GM18909 (cell line): Measurements from ENCODE around the gene MVB12B.

ENCODE experiments used
- ATAC-seq: cut with Tn5 transposase; IDR thresholded peaks from one replicate; pipeline ENCODE4 v1.9.1; 2021; ENCODE audit warnings: mild to moderate bottlenecking; ENCODE audit not compliant: unreplicated experiment, poor library complexity

MVB12B gene

DNA sequence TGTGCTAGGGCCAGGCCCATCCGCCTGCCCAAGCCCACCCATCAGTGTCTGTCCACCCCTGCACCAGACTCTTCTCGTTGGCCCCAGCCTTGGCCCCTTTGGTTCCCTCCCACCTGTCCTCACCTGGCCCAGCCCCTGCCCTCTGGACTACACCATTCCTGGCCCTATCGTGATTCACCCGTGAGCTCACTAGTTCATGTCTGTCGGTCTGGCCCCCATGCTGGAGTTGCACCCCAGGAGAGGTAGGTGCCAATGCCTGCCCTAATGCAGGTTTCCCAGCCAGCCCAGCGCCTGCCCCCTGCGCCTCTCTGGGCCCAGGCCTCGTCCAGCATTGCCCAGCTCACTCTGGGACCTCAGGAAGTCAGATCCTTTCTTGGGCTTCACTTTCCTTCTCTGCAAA is 171.7 kb downstream of the MVB12B start:
- no peak for ATAC-seq

DNA sequence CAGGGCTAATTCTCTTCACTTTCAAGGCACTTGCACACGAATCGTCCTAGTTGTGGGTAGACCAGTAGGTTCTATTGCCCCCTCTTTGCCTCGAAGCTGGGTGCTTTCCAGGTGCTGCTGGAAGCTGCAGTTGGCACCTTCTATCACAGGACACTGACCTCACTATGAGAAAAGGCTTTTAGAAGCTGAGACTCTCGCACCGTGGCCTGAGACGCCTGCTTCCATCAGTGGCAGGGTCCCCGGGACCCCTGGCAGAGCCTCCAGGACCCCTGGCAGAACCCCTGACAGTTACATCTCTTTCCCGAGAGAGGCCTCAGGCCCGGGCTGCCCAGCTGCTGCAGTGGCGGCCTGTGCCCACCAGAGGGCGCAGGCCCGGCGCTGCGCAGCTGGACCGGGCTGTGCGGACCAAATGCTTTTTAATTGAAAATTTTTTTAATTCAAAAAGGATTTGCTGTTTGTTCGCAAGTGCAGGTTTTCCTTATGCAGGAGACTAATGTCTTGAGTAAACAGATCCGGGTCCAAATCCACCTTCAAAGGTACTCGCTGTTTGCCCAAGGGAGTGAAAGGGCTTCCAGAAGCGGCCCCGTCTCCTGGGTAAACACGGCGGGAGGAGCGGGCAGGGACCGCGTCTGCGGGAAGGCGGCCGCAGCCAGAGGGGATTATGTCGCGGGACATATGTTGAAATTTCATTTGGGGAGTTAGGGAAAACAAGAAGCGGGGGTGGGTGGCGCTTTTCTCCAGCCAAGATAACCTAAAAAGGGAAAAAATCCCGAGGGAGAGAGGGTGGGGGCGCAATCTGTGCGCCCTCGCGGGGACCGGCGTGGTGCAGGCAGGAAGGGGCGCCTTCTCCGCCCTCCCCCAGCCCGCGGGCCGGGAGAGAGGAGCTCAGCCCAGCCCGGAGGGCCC is 172.6 kb downstream of the MVB12B start:
- ATAC-seq: no peak

DNA sequence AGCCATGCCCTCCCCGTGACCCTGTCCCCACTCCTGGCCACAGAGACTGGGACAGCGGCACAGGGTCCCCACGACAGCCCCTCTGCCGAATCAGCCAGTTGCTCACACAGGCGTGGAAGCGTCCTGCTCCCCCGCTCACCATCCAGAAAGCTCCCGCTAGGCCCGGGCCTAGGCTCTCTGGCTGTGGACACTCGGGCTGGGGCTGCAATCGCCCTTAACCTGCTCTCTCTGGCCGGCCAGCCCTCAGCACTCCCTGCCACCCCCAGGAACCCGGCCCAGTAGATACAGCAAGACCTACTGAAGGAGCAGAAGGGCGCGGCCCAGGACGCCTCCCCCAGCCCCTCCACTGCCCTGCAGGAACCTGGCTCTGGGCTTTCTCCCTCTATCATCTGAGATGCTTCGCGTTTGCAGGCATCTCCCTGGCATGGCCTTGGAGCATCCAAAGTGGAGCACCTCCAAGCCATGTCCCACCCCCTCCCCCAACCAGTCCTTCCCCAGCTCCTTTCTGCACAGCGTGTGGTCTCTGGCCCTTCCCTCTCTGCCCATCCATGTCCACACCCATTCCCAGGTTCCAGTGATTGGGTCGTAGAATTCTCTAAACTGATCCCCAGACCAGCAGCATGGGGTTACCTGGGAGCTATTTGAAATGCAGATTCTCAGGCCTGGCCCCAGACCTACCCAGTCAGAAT is 173.4 kb downstream of the MVB12B start:
- no peak for ATAC-seq

DNA sequence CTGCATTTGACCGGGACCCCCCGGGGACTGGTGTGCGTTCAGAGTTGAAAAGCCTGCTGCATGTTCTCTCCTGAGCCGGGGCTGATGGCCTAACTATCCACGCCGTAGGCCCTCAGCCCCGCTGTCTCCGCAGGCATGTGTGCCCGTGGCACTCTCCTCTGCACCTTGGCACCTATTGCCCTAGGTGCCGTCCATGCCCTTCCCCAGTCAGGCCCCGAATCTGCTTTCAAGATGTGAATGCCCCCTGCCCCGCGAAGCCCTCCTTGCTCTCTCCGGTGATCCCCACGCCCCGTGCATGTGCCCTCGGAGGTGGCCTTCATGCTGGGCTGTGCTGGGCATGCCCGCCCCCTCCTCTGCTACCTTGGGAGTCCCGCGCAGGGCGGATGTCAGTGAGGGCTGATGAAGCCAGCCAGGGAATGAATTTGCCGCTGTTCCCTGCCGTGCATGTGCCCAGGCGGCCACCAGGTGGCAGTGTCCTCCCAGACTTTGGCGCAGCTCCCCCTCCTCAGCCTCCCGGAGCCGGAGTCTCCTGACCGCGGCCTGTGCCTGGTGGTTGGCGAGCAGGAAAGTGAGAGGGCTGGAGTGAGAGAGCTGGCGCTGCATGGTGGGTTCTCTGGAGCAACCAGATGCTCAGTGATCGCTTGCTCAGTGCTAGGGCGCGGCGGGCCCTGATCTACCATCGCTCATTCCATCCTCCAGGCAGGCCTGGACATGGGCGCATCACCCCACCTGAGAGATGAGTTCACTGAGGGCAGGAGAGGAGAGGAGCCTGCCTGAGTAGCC is 174.2 kb downstream of the MVB12B start:
- ATAC-seq: no peak

DNA sequence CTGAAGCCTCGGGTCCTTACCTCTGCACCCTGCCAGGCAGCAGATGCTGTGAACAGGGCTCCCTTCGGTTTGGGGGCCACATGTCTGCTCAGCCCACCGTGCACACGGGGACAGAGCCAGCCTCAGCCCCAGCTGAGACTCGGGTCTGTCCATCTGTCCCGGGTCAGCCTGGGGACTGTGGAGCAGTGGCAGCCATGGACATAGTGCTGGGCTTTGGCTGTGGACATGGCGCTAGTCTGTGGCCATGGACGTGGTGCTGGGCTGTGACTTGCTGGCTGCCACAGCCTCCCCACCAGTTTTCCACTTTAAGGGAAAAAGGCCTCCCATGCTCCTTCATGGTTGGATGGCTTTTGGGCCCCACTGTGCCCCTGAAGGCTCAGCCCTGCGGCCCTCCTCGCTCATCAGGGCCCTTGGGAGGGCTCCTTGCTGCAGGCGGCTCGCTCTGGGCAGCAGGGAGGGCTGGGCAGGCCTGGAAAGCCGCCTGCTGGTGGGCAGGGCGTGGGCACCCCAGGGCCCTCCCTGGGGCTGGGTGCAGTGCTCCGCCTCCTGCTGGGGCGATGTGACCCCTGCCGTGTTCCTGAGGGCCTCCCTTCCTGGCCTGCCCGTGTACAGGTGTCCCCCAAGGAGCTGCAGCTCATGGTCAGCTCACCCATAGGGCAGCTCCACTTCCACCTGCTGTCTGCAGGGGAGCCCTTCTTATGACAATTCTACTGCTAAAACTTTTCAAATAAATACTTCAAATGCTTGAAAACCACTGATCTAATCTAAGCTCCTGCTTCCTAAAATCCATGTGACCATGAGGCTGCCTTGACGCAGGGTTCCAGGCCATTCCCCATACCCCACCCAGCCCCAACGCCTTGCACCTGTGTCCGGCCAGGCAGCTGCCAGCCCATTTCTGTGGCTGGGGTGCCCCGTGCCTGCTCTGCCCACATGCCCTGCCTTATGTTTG is 175.0 kb downstream of the MVB12B start:
- no peak for ATAC-seq

DNA sequence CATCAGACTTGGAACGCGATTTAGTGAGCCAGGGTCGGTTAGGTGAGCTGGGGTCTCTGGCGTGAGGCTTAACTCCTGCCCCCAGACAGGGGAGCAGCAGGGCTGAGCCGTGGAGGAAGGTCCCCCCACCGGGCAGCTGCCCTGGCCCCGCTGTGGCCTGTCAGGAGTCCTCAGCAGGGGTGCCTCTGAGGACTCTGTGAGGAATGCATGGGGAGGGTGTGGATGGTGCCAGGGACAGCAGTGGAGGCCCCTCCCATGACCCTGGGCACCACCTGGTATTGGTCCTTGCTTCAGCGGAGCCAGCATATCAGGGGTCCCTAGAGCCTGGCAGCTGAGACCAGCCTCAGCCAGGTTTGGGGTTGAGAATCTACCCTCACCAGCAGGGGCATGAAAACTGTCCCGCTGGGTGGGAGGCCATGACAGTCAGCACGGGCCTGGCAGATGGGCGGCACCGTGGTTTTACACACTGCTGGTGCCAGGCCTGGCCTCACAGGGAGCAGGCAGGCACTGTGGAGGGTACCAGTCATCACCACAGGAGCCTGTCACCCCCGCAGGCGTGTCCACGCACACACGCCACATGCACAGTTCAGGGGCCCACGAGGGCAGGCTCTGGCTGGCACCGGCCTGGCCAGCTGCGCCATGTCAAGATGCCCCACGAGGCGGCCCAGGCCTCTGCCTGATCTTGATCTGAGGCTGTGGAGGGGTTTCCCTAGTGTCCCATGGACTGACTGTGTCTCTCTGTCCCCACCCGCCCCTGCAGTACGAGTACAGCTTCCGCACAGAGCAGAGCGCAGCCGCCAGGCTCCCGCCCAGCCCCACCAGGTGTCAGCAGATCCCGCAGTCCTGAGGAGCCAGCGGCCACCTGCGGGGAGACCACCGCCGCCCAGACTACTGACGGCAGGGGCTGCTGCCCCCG is 176.0 kb downstream of the MVB12B start:
- ATAC-seq: no peak

DNA sequence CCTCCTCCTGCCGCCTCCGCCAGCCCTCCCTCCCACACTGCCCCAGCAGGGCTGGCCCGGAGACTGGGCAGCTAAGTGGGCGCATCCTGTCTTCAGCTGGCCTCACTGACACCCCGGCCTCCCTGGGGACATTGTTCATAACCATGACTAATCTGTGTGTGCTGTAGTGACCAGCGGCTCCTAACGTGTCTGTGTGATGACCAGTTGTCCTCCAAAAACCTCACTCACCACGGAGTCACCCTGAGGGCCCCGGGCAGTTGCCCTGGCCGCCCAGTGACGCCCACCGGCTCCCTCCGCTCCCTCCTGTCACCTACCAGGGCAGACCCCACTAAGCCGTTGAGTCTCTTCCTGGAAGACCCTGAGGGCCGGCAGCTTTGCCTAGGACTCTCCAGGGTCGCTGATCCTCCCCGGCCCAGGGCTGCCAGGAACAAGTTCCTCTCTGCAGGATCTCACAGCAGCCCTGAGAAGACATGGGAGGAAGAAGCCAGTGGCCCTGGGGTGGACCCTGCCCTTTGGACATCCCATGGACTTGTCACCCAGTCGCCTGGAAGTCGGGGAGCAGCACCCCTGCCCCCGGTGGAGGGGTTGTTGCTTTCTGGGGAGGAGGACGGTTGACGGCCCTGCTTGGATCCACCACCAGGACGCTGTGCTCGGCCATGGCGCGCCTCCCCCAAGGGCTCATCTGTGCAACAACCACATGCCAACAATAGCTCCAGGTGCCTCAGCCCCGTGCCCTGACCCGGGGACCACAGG is 176.9 kb downstream of the MVB12B start:
- no peak for ATAC-seq

DNA sequence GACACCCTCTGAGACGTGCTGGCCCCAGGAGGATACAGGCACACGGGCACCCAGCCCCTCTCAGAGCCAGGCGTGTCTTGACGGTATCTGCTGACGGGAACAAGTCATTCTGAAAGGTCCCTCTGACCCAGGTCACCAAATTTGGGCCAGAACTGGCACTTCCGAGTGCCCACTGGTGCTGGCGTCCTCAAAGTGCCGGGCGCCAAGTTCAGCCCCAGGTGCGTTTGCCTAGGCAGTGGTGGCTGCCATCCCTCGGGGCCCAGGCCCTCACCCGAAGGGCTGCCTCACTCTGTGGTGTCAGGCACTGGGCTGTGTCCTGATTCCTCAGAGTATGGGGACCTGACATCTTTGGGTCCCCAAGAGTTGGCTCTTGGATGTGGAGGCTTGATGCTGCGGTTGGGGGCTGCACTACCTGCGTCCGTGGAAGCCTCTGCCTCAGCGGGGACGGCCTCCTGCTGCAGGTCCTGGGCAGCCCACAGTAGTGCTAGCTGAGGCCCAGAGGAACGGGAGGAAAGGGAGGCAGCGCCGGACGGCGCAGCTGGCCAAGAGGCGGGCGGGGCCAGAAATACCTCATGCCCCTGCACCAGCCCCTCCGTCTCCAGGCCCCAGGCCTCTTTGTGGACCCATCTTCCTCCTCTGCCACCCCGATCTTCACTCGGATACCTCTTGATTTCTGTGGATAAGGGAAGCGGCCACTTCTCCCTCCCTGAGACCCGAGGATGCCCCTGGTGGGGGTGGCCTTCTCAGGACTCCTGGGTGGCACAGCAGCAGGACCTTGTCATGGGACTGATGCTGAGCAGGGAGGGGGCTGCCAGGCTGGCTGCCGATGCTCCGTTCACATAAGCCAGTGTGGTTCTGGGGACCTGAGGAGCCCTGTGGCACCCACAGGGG is 177.7 kb downstream of the MVB12B start:
- ATAC-seq: no peak

DNA sequence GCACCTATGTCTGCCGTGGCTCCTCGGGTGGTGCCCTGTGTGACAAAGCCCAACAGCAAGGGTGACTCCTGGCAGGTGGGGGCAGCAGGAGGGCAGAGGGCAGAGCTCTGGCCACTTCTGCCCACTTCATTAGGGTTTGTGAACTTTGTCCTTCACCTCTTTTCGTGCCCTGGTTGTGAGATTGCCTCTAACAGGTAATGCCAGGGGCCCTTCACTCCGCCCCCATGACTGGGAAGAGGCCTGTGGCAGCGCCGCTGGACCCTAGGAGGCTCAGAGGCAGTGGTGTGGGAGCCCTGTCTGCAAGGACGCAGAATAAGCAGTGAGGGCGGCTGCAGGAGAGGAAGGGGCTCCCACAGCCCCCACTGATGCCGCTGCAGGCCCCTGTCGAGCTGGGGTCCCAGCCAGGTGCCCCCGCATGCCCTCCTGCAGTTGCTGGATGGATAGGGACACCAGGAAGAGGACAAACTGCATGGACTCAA is 178.4 kb downstream of the MVB12B start:
- no peak for ATAC-seq

DNA sequence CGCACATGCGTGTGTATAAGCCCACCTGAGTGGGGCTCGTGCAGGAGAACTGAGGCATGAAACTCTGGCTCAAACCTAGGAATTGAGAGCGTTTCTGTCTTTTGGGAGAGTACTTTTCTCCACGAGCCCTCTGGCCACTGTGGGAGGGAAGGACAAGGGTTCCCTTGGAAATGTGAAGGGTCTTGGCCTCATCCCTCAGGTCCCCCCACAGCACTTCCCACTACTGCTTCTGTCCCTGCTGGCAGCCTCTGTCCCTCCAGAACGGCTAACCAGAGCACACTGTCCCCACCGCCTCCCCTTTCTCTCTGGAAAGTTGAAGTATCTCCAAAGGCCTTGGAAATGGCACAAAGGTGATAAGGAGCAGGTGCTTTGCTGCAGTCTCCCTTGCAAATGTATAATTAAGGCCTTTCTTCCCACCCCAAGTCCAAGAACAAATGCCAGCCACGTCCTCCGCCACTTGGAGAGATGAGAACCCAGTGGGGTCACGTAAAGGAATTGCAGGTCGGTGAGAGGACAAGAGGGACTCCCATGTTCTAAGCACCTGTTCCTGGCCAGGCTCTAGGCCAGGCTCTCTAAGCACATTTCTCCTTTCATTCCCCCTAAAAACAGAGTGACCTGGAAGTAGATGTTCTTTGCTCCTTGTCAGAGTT is 179.2 kb downstream of the MVB12B start:
- ATAC-seq: no peak

DNA sequence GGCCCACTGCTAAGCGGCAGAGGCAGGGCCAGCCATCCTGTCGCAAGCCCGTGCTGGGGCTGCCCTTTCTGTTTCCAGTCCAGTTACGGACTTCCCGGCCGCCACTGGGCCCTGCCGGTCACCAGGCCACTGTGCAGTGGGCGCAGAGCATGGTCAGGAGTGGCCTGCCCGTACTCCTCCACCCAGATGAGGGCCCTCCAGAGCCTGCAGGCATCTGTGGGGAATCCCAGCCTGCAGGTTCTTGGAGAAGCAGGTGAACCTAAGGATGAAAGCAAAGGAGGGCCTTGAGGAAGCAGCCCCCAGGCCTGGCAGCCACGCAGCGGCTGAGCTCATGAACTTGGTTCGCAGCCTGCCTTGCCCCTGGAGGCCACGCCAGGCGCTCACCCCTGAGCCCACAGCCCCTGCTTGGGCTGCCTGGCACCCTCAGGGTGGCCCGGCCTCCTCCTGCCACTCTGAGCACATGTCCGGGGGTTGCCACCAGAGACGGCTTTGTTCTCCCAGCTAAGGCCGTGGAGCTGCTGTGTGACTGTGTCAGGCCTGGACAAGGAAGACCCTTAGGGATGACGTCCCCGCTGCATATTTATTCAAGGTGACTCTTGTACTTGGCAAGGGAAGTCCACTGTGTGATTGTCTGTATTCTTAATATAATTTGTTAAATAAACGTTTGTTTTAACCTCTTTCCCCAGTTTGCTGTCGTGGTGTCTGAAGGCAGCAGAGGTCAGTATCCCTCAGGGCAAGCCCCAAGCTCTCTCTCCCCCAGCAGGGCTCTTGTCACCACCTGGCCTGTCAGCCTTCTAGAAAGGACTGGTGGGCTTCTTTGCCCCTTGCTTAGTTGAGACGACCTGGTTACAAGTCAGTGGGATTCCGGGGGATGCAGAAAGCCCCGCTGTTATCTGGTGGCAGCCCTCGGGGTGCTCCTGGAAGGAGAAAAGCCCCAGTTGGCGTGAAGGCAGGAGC is 180.0 kb downstream of the MVB12B start:
- ATAC-seq: no peak

DNA sequence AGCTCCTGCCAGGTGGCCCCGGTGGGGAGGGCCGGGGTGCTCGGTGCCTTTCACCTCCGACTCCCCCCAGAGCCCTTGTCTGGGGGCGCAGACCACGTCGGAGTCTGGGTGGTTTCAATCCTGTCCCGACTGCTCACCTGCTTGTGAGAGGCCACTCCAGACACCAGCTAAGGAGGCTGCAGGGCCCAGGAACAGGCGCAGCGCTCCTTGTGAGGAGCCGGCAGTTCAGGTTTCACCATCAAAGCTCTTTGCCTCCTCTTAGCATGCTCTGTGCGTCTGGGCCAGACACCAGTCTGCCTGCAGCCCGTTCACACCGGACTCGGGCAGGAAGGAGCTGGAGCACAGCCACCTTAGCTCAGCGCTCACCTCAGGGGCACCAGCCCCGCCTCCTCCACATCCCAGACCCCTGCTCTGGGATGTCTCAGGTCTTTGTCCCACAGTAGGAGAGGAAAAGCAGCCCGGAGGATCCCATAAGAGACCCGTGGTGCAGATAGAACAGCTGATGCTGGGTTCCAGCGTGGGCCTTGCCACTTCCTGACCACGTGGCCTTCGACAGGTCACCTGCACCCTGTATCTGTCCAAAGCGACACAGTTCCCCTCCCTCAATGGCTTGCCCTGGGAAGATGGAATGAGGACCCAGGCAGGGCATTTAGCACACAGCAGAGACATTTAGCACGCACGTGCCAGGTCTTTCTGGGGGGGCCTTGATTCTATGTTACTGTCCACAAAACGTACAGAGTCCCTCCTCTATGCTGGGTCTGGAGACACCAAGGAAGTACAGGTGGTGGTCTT is 180.9 kb downstream of the MVB12B start:
- ATAC-seq: no peak

DNA sequence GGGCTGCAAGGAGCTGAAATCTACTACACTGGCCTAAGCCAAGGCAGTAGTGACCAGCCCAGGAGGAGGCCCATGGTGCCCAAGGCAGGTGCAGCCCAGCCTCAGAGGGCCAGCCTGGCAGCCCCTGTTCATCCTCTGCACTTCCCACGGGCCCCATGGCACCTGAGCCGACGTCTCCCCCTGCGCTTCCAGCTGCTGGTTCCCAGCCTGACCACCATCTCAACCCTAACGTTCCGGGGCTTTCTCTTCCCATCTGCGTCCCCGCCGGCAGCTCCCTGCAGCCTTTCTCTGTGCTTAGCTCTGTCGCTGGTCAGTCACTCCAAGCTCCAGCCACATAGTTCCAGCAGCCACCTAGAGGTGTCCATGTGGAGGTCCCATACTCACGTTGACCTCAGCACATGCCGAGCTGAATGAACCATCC is 181.6 kb downstream of the MVB12B start:
- no peak for ATAC-seq

DNA sequence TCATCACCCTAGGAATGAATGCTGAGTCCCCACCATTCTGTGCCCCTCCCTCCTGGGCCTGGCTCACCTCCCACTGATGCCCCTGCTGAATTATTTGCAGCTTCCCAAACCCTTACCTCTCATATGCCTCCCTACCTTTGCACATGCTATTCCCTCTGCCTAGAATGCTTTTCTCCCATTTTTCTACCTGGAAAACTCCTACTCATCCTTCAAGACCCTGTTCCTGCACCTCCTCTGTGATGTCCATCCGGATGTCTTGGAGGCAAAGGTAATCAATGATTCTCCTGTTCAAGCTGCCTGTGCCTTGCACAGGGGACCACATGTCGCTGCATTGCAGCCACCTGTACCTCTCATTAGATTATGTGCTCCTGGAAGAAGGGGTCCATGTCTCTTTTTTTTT is 182.3 kb downstream of the MVB12B start:
- no peak for ATAC-seq

DNA sequence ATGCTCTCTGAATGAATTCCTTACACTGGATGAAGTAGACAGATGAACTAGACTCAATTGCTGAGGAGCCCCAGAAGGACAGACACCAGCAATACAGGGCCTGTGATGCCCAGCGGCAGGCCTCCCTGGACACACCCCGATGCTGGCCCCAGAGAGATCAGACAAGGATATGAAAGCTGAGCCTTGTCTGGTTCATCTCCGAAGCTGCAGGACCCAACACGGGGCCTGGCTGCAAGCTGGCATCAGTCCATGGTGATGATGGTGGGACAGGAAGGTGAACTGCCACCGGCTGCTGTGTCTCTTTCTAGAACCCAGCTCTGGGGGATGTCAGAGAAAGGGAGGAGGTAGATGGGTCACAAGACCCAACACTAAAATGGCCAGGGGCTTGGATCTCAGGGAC is 183.1 kb downstream of the MVB12B start:
- ATAC-seq: no peak
